HL-60 (cell line): ENCODE data around the gene ROPN1L.

ENCODE experiments used
- DNase-seq, 2 experiments: peaks; one replicate each; pipeline ENCODE4 v3.0.0-alpha.2; 2010 to 2020; ENCODE audit warnings: low read depth in 1 of 2, low spot score in 1 of 2
- H3K27ac ChIP-seq: fragments of 250-450 bp; sonication (Bioruptor Pico); replicated peaks from 2 replicates; pipeline ENCODE4 v1.5.1; 2020; ENCODE audit warnings: mild to moderate bottlenecking, moderate library complexity
- H3K27me3 ChIP-seq: fragments of 250-450 bp; sonication (Bioruptor Pico); 2 replicates; pipeline ENCODE4 v1.5.1; 2021; ENCODE audit warnings: mild to moderate bottlenecking, moderate library complexity; ENCODE audit not compliant: insufficient read depth, poor library complexity, severe bottlenecking
- H3K4me3 ChIP-seq: replicated peaks from 2 replicates; pipeline ENCODE4 v1.5.1; 2011; ENCODE audit warnings: mild to moderate bottlenecking, control low read depth, low read length; ENCODE audit not compliant: insufficient read depth
- CTCF ChIP-seq: IDR thresholded peaks from one replicate; pipeline ENCODE4 v1.5.1; 2011; ENCODE audit warnings: low read length, control low read depth, inconsistent platforms; ENCODE audit not compliant: insufficient read depth
- GABPA ChIP-seq: IDR thresholded peaks from 2 replicates; pipeline ENCODE4 v1.6.1; 2012; ENCODE audit warnings: low read depth
- POLR2AphosphoS5 ChIP-seq: IDR thresholded peaks from 2 replicates; pipeline ENCODE4 v1.6.1; 2012; ENCODE audit warnings: low read depth
- REST ChIP-seq: IDR thresholded peaks from 2 replicates; pipeline ENCODE4 v1.6.1; 2012; ENCODE audit warnings: low read depth; ENCODE audit not compliant: insufficient replicate concordance
- SPI1 ChIP-seq: IDR thresholded peaks from 2 replicates; pipeline ENCODE4 v1.6.1; 2012; ENCODE audit warnings: low read depth, mild to moderate bottlenecking, borderline replicate concordance

The ROPN1L gene

GRCh38 chr5:10469253-10470050 lies 27.8 kb downstream of the ROPN1L start:
- TF ChIP-seq CTCF, result no peak
- TF ChIP-seq POLR2AphosphoS5, result no peak
- TF ChIP-seq GABPA, result no peak
- TF ChIP-seq SPI1, result no peak
- TF ChIP-seq REST, result no peak
- Histone ChIP-seq H3K27me3 (no peaks in the 10 kb centered on the region), H3K4me3 (no peak overlapping the region), H3K27ac (no peak overlapping the region)
- DNase-seq, result no peak

- H3K4me3 ChIP-seq, result no peak overlapping the region
- no peaks in the 10 kb centered on the region for H3K27me3 ChIP-seq
- no peak for DNase-seq
- H3K27ac ChIP-seq, result no peak overlapping the region
- TF ChIP-seq SPI1 (no peak), POLR2AphosphoS5 (no peak), GABPA (no peak), CTCF (no peak), REST (no peak)
Observed at GRCh38 chr5:10470669-10471068, 29.0 kb downstream of the ROPN1L start.

GRCh38 chr5:10471677-10472076 lies 30.0 kb downstream of the ROPN1L start:
- no peak overlapping the region for H3K27ac ChIP-seq
- no peak overlapping the region for H3K4me3 ChIP-seq
- TF ChIP-seq SPI1 (no peak), REST (no peak), GABPA (no peak), POLR2AphosphoS5 (no peak), CTCF (no peak)
- DNase-seq, result no peak
- H3K27me3 ChIP-seq, result no peaks in the 10 kb centered on the region
